ENCODE data around the gene MAJIN. TPM values are rescaled to one million over a fixed set of nuclear protein-coding genes. Genes with fewer than 3 reads are reported as not detected.

Gene MAJIN
- total RNA-seq, 3 donors from 2014 or later (not counting 1 experiment from before 2014, with no cell fraction given) = not detected

DNA sequence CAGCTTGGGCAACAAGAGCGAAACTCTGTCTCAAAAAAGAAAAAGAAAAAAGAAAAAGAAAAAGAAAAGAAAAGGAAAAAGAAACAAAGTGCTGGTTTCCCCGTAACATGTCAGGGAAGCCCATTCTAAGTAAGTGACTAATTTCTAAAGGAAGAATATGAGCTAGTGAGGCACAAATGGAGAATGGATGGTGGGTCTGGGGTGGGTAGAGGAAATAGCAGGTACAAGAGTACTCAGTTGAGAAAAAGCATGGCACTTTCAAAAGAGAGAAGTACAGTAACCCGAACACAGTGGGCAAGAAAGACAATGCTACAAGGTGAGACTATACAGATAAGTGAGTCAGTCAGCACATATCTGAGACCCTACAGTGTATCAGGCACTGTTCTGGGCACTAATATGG, 4.5 kb downstream of the MAJIN start:
- Histone ChIP-seq H3K9me3 (ENCODE audit: control insufficient read depth, insufficient read depth, low read length) (no peaks in the 10 kb centered on the region), H3K27me3 (ENCODE audit: control insufficient read depth, insufficient read depth, low read length) (peaks cover 6% of the 10 kb centered on the region), H3K4me1 (ENCODE audit: control insufficient read depth, insufficient read depth, low read length) (peaks cover 11% of the 10 kb centered on the region), H3K4me3 (ENCODE audit: low read length) (no peak overlapping the region), H3K27ac (ENCODE audit: low read length) (no peak overlapping the region), H3K36me3 (ENCODE audit: control insufficient read depth, insufficient read depth, low read length) (no peaks in the 10 kb centered on the region)
- no peaks in the 10 kb centered on the region for H3K9me3 Mint-ChIP-seq
- H3K27me3 Mint-ChIP-seq (ENCODE audit: low read depth in 2 of 2) = peaks cover 8 to 14% of the 10 kb centered on the region in 2 donors
- TF ChIP-seq, protein P1, sequence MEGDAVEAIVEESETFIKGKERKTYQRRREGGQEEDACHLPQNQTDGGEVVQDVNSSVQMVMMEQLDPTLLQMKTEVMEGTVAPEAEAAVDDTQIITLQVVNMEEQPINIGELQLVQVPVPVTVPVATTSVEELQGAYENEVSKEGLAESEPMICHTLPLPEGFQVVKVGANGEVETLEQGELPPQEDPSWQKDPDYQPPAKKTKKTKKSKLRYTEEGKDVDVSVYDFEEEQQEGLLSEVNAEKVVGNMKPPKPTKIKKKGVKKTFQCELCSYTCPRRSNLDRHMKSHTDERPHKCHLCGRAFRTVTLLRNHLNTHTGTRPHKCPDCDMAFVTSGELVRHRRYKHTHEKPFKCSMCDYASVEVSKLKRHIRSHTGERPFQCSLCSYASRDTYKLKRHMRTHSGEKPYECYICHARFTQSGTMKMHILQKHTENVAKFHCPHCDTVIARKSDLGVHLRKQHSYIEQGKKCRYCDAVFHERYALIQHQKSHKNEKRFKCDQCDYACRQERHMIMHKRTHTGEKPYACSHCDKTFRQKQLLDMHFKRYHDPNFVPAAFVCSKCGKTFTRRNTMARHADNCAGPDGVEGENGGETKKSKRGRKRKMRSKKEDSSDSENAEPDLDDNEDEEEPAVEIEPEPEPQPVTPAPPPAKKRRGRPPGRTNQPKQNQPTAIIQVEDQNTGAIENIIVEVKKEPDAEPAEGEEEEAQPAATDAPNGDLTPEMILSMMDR (IDR thresholded peaks at IDR 0.05) = no peak
- ATAC-seq = no peak
- 79% methylated on average over 3 of the region's 3 CpGs for WGBS (ENCODE audit: insufficient coverage)
- no peak for DNase-seq
- H3K27ac Mint-ChIP-seq = no peak overlapping the region
- no peak overlapping the region for H3K4me3 Mint-ChIP-seq
- intact Hi-C loops (cut with micrococcal nuclease) = no loop called here
- H3K4me1 Mint-ChIP-seq = no peaks in the 10 kb centered on the region
- no peaks in the 10 kb centered on the region for H3K36me3 Mint-ChIP-seq

DNA sequence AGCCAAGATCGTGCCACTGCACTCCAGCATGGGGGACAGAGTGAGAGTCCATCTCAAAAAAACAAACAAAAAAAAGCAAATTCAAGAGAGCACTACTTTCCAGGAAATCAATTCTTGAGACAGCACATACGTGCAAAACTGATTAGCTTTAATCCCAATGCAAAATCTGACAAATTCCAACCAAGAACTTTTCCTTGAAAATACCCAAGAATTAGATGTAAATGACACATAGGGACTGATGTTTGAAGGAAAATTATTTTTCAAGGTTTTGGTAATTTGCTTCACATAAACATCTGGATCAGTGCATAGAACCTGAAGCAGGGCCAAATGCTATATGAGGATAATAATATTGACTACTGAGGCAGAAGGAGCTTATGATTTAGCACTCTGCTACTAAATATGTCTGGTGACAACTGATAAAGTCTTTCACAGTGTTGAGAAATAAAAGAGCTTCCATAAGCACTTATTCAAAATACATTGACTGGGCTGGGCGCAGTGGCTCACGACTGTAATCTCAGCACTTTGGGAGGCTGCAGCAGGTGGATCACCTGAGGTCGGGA, 8.8 kb downstream of the MAJIN start:
- WGBS (ENCODE audit: insufficient coverage) = 86% methylated on average over 5 of the region's 5 CpGs
- H3K4me1 Mint-ChIP-seq = no peaks in the 10 kb centered on the region
- no peak overlapping the region for H3K4me3 Mint-ChIP-seq
- H3K27me3 ChIP-seq (ENCODE audit: control insufficient read depth, insufficient read depth, low read length) = no peaks in the 10 kb centered on the region
- H3K36me3 ChIP-seq (ENCODE audit: control insufficient read depth, insufficient read depth, low read length) = no peaks in the 10 kb centered on the region
- no peaks in the 10 kb centered on the region for H3K9me3 Mint-ChIP-seq
- TF ChIP-seq, protein P1 (IDR thresholded peaks at IDR 0.05) = no peak
- H3K27ac ChIP-seq (ENCODE audit: low read length) = no peak overlapping the region
- no peak overlapping the region for H3K4me3 ChIP-seq (ENCODE audit: low read length)
- no peaks in the 10 kb centered on the region for H3K36me3 Mint-ChIP-seq
- no peaks in the 10 kb centered on the region for H3K9me3 ChIP-seq (ENCODE audit: control insufficient read depth, insufficient read depth, low read length)
- DNase-seq = no peak
- no peak overlapping the region for H3K27ac Mint-ChIP-seq
- intact Hi-C loops (cut with micrococcal nuclease) = no loop called here
- ATAC-seq = no peak
- no peaks in the 10 kb centered on the region for H3K4me1 ChIP-seq (ENCODE audit: control insufficient read depth, insufficient read depth, low read length)
- peaks cover 0 to 3% of the 10 kb centered on the region in 2 donors for H3K27me3 Mint-ChIP-seq (ENCODE audit: low read depth in 2 of 2)

DNA sequence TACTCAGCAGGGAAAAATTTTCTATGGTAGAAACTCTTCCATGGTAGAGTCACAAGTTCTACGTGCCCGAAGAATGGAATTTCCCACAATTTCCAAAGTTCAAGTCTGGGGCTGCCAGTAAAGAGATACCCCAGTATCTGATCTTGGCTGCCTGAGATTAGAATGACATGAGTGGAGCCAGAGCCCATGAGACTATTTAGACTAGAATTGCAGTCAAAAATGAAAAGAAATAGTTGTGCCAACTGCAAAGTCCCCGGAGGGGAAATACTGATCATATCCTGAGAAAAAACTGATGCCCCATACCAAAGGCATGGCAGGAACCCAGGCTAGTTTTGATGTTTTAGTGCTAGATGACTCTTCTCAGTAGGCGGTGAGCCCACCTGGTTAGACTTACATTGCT, 11.2 kb downstream of the MAJIN start:
- no peak overlapping the region for H3K4me3 Mint-ChIP-seq
- H3K27ac Mint-ChIP-seq = no peak overlapping the region
- H3K4me3 ChIP-seq (ENCODE audit: low read length) = no peak overlapping the region
- intact Hi-C loops (cut with micrococcal nuclease) = no loop called here
- H3K27me3 Mint-ChIP-seq (ENCODE audit: low read depth in 2 of 2) = peaks cover 0 to 3% of the 10 kb centered on the region in 2 donors
- no peaks in the 10 kb centered on the region for H3K36me3 Mint-ChIP-seq
- TF ChIP-seq, protein P1 (IDR thresholded peaks at IDR 0.05) = no peak
- no peaks in the 10 kb centered on the region for H3K27me3 ChIP-seq (ENCODE audit: control insufficient read depth, insufficient read depth, low read length)
- no peak for ATAC-seq
- no peaks in the 10 kb centered on the region for H3K9me3 ChIP-seq (ENCODE audit: control insufficient read depth, insufficient read depth, low read length)
- no peaks in the 10 kb centered on the region for H3K9me3 Mint-ChIP-seq
- DNase-seq = no peak
- no peaks in the 10 kb centered on the region for H3K36me3 ChIP-seq (ENCODE audit: control insufficient read depth, insufficient read depth, low read length)
- WGBS (ENCODE audit: insufficient coverage) = 86% methylated on average over 3 of the region's 4 CpGs
- H3K27ac ChIP-seq (ENCODE audit: low read length) = no peak overlapping the region
- H3K4me1 ChIP-seq (ENCODE audit: control insufficient read depth, insufficient read depth, low read length) = no peaks in the 10 kb centered on the region
- H3K4me1 Mint-ChIP-seq = no peaks in the 10 kb centered on the region

DNA sequence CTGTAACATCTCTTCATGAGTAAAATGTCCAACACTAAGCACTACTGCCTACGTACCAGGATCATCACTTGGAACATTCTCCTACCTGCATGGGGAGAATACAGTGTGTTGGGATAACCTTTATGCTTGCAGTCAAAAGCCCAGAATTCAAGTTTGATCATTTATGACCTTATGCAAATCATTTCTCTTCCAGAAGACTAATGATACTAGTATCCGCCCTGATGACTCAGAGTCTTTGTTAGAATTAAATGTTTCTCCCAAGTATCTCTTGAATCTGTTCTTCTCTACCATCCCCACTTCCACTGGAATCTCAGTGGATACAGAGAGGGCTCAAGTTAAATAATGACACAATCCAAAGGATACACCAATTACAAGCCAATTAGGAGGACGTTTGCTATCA, 12.4 kb downstream of the MAJIN start:
- Mint-ChIP-seq H3K27ac (no peak overlapping the region), H3K4me3 (no peak overlapping the region), H3K36me3 (no peaks in the 10 kb centered on the region), H3K27me3 (ENCODE audit: low read depth in 2 of 2) (peaks cover 0 to 3% of the 10 kb centered on the region in 2 donors), H3K4me1 (no peaks in the 10 kb centered on the region), H3K9me3 (no peaks in the 10 kb centered on the region)
- Histone ChIP-seq H3K27me3 (ENCODE audit: control insufficient read depth, insufficient read depth, low read length) (peaks cover 3% of the 10 kb centered on the region), H3K27ac (ENCODE audit: low read length) (no peak overlapping the region), H3K4me1 (ENCODE audit: control insufficient read depth, insufficient read depth, low read length) (no peaks in the 10 kb centered on the region), H3K4me3 (ENCODE audit: low read length) (no peak overlapping the region), H3K9me3 (ENCODE audit: control insufficient read depth, insufficient read depth, low read length) (no peaks in the 10 kb centered on the region), H3K36me3 (ENCODE audit: control insufficient read depth, insufficient read depth, low read length) (no peaks in the 10 kb centered on the region)
- WGBS (ENCODE audit: insufficient coverage) = 68% methylated on average over 2 of the region's 3 CpGs
- DNase-seq = no peak
- intact Hi-C loops (cut with micrococcal nuclease) = no loop called here
- ATAC-seq = no peak
- TF ChIP-seq, protein P1 (IDR thresholded peaks at IDR 0.05) = no peak
